Superior temporal gyrus (tissue), 1 donor: ENCODE data around the gene SCNN1A.

ENCODE experiments used
- DNase-seq: peaks from one replicate; pipeline ENCODE4 v3.0.0-alpha.2; 2016; ENCODE audit errors: extremely low spot score

The SCNN1A gene

GRCh38 chr12:6368906-6369525, 6.3 kb downstream of the SCNN1A start:
- no peak for DNase-seq

GRCh38 chr12:6367969-6368892, 7.1 kb downstream of the SCNN1A start:
- no peak for DNase-seq

GRCh38 chr12:6367065-6367968, 8.0 kb downstream of the SCNN1A start:
- DNase-seq: peak; percentile 25

GRCh38 chr12:6364044-6364374, 11.4 kb downstream of the SCNN1A start:
- no peak for DNase-seq

GRCh38 chr12:6363330-6364043, 11.9 kb downstream of the SCNN1A start:
- no peak for DNase-seq

GRCh38 chr12:6363010-6363329, 12.4 kb downstream of the SCNN1A start:
- DNase-seq: no peak

GRCh38 chr12:6362403-6362802, 13.0 kb downstream of the SCNN1A start:
- DNase-seq: no peak

- no peak for DNase-seq
These were observed 13.5 kb downstream of the SCNN1A start for GRCh38 chr12:6361834-6362233.

GRCh38 chr12:6360578-6361490, 14.5 kb downstream of the SCNN1A start:
- no peak for DNase-seq

- DNase-seq: no peak
These were observed 15.2 kb downstream of the SCNN1A start for GRCh38 chr12:6360080-6360571.

- DNase-seq: no peak
These were observed 16.5 kb downstream of the SCNN1A start for GRCh38 chr12:6358881-6359280.

GRCh38 chr12:6356374-6356820, 19.0 kb downstream of the SCNN1A start:
- DNase-seq: no peak

- DNase-seq: no peak
These were observed 19.6 kb downstream of the SCNN1A start for GRCh38 chr12:6355491-6356373.

- DNase-seq: no peak
These were observed 20.6 kb downstream of the SCNN1A start for GRCh38 chr12:6354495-6355393.

- DNase-seq: no peak
These were observed 22.9 kb downstream of the SCNN1A start for GRCh38 chr12:6352193-6353173.

- no peak for DNase-seq
These were observed 23.7 kb downstream of the SCNN1A start for GRCh38 chr12:6351622-6352021.
